HG03520 (cell line): ENCODE data around the gene MOK.

ENCODE experiments used
- ATAC-seq: cut with Tn5 transposase; IDR thresholded peaks from one replicate; pipeline ENCODE4 v1.9.1; 2021; ENCODE audit warnings: mild to moderate bottlenecking, moderate library complexity; ENCODE audit not compliant: unreplicated experiment

MOK gene

GRCh38 chr14:102209224-102209966 is 95.6 kb downstream of the MOK start:
- no peak for ATAC-seq

GRCh38 chr14:102208741-102209140 is 96.2 kb downstream of the MOK start:
- no peak for ATAC-seq

- no peak for ATAC-seq
These were observed 97.1 kb downstream of the MOK start for GRCh38 chr14:102207831-102208365.

- no peak for ATAC-seq
These were observed 98.0 kb downstream of the MOK start for GRCh38 chr14:102206918-102207317.

GRCh38 chr14:102205560-102205959 is 99.4 kb downstream of the MOK start:
- ATAC-seq: no peak

- ATAC-seq: no peak
These were observed 101.6 kb downstream of the MOK start for GRCh38 chr14:102203382-102203781.

GRCh38 chr14:102202944-102203343 is 102.0 kb downstream of the MOK start:
- no peak for ATAC-seq

GRCh38 chr14:102201776-102202175 is 103.2 kb downstream of the MOK start:
- ATAC-seq: no peak

GRCh38 chr14:102201353-102201738 is 103.6 kb downstream of the MOK start:
- ATAC-seq: no peak

- no peak for ATAC-seq
These were observed 104.1 kb downstream of the MOK start for GRCh38 chr14:102200690-102201352.

- ATAC-seq: no peak
These were observed 107.6 kb downstream of the MOK start for GRCh38 chr14:102197317-102197853.

GRCh38 chr14:102196902-102197230 is 108.1 kb downstream of the MOK start:
- ATAC-seq: no peak

GRCh38 chr14:102196039-102196901 is 108.7 kb downstream of the MOK start:
- no peak for ATAC-seq

- ATAC-seq: no peak
These were observed 109.5 kb downstream of the MOK start for GRCh38 chr14:102195446-102195845.

- no peak for ATAC-seq
These were observed 110.1 kb downstream of the MOK start for GRCh38 chr14:102194856-102195255.

GRCh38 chr14:102192840-102193502 is 112.0 kb downstream of the MOK start:
- no peak for ATAC-seq

- ATAC-seq: no peak
These were observed 115.1 kb downstream of the MOK start for GRCh38 chr14:102189874-102190273.

GRCh38 chr14:102188187-102188586 is 116.8 kb downstream of the MOK start:
- ATAC-seq: no peak

GRCh38 chr14:102187568-102188001 is 117.4 kb downstream of the MOK start:
- ATAC-seq: no peak

- no peak for ATAC-seq
These were observed 117.9 kb downstream of the MOK start for GRCh38 chr14:102187044-102187443.

- ATAC-seq: no peak
These were observed 119.6 kb downstream of the MOK start for GRCh38 chr14:102185360-102185759.
